HG03103 (cell line): ENCODE measurements around the gene PNKD.

Source experiments
- ATAC-seq: cut with Tn5 transposase; IDR thresholded peaks from one replicate; pipeline ENCODE4 v1.9.1; 2021; ENCODE audit warnings: low read depth; ENCODE audit not compliant: unreplicated experiment

Gene PNKD

DNA sequence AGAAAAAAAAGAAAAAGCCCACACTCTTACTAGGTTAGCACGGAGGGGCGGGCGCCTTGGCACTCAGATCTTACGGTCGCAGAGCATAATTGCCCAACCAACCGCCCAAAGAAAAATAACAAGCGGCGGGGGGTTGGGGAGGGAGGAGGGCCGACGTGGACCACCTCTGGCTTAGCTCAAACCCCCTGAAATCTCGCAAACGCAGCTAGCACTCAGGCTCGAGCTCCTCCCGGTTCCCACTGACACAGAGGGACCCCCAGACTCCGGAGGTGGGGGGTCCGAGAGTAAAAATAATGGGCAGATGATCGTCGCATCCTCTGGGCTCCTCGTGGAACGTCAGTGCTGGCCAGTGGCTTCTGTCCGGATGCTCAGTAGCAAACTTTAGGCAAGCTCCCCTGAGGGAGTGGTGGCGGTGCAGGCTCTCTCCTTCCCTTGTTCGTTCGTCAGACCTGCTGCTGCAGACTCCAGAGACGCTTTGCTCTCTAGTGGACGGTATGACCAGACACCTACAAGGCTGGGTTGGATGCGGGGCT lies 98.4 kb downstream of the PNKD start:
- ATAC-seq = no peak

DNA sequence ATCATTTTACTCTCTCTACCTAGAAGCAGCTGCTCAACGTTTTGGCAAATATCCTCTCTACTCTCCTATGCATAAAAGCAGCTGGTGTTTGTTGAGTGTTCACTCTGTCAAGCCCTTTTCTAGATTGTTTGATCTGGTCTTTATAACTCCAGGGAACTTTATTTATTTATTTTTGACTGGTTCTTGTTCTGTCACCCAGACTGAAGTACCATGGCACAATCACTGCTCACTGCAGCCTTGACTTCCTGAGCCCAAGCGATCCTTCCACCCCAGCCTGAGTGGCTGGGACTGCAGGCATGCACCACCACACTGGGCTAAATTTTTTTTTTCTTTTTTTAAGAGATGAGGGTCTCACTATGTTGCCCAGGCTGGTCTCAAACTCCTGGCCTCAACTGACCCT lies 99.0 kb downstream of the PNKD start:
- ATAC-seq = no peak

DNA sequence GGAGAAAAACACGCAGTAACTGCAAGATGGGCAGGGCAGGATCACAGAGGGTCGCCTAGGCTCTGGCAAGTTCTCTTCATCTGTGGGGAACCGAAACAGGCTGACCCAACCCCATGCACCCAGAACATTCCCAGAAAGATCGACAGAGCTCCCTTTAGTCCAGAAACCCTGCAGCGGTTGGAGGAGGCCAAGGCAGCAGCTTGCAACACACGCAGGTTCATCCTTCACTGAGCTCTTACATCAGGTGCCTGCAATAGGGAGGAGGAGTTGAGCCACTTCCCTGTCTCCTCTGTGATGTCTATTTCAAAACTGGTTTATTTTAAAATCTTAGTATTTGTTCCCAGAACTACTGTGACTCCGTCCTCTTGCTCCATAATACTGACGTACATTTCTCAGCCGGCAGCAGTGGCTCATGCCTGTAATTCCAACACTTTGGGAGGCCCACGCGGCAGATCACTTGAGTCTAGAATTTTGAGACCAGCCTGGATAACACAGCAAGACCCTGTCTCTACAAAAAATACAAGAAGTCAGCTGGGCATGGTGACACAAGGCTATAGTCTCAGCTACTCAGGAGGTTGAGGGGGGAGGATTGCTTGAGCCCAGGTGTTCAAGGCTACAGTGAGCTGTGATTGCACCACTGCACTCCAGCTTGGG lies 100.2 kb downstream of the PNKD start:
- ATAC-seq = no peak

DNA sequence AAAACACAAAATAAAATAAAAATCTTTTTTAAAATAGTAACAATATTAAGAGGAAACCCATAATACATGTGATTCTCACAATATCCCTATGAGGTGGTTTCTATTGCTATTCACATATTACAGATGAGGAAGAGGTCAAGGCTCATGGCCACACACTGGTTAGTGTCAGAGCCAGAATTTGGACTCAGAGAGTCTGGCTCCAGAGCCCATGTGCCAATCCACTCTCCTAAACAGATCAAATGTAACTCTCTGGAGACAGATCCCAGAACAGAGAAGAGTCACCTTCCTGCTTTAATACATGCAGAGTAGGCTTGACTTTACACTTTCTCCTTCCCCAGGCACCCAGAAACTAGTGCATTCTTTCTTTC lies 101.6 kb downstream of the PNKD start:
- ATAC-seq = no peak

DNA sequence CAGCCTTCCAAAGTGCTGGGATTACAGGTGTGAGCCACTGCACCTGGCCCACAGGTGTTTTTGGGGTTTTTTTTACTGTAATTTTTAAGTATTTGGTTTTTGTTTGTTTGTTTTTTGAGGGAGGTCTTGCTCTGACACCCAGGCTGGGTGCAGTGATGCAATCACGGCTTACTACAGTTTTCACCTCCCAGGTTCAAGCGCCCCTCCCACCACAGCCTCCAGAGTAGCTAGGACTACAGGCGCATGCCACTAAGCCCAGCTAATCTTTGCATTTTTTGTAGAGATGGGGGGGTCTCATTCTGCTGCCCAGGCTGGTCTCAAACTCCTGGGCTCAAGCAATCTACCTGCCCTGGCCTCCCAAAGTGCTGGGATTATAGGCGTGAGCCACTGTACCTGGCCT lies 104.5 kb downstream of the PNKD start:
- no peak for ATAC-seq

DNA sequence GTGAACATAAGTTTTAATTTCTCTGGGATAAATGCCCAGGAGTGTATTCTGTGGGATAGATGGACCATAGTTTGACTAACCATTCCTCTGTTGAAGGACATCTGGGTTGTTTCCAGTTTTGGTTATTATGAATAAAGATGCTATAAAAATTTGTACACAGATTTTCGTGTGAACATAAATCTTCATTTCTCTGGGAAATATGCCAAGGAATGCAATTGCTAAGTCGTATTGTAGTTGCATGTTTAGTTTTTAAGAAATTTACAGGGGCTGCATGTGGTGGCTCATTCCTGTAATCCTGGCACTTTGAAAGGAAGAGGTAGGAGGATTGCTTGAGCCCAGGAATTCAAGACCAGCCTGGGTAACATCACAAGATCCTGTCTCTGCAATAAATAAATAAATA lies 104.9 kb downstream of the PNKD start:
- no peak for ATAC-seq

DNA sequence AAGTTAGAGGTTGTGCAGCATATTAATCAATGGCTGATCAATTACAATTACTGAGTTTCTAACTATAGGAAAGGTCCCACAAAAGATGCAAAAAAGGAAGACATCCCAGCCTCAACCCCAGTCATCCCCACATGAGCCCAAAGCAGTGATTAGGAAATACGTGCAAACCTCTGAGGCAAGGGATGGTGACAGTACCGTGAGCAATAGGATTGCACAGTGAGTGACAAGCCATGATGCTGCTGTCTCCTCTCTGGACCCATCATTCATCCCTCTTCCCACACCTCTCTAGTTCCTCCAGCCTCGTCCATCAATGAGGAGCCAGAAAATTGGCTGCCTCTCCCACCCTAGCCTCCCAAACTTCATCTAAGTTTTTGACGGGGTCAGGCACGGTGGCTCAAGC lies 107.7 kb downstream of the PNKD start:
- no peak for ATAC-seq

DNA sequence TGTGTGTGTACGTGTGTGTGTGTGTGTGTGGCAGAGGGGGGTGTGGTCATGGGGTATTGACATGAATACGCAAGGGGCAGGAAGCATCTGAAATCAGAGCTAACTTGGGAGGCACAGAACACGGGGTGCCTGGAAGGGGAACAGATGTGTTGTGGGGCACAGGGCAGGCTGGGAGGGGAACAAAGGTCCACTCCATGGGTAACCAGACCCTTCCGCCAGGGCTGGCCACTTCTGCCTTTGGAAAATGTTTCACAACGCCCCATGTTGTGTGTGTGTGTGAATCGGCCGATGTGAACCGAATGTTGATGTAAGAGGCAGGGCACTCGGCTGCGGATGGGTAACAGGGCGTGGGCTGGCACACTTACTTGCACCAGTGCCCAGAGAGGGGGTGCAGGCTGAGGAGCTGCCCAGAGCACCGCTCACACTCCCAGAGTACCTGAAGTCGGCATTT lies 111.6 kb downstream of the PNKD start, which contains the start of gene SLC11A1:
Gene SLC11A1, plus strand, starts transcription at position 358 of the 451 bp plus-strand sequence. CDS start 96 bp downstream, outside the sequence.
- ATAC-seq = no peak

DNA sequence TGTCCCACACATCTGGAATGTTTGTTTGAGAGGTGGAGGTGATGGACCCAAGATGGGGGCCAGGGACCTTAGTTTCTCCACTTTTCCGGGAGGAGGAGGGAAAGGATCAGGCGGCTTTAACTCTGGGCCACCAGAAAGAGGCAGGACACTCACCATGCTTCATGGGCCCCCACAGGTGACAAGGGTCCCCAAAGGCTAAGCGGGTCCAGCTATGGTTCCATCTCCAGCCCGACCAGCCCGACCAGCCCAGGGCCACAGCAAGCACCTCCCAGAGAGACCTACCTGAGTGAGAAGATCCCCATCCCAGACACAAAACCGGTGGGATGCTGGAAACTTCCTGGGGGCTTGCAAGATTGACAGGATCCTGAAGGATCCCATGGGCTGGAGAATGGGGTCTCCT lies 112.5 kb downstream of the PNKD start:
- no peak for ATAC-seq

DNA sequence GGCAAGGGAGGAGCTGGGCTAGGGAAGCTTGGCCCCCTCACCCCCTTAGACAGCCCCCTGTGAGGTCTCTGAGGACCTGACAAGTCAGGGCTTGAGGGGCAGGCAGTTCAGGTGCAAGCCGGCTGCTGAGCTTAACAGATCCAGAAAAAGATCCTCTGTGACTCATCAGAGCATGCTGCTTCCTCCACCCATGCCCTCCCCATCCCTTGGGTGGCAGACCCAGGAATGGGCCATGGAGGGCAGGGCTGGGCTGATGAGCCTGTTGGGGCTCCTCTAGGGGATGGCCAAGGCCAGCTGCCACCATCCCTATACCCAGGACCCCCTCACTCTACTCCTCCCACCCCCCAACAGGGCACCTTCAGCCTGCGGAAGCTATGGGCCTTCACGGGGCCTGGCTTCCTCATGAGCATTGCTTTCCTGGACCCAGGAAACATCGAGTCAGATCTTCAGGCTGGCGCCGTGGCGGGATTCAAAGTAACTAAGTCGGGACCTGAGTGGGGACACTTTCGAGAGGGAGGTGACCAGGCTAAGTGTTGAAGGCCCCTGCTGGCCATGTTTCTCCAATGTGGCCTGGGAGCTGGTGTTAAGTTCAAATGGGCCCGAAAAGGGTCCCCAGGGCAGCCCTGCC lies 113.7 kb downstream of the PNKD start:
- ATAC-seq = no peak

DNA sequence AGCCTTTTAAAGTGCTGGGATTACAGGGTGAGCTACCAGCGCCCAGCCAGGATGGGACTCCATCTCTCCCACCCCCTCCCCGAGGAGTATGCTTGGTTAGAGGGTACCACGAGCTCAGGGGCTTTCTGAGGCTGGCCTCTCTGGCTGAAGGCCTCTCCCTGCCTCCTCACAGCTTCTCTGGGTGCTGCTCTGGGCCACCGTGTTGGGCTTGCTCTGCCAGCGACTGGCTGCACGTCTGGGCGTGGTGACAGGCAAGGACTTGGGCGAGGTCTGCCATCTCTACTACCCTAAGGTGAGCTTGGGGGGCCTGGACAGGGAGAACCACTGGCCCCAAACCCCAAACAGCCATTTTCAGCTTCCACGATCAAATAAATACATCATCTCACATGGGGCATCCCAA lies 114.7 kb downstream of the PNKD start:
- ATAC-seq = no peak

DNA sequence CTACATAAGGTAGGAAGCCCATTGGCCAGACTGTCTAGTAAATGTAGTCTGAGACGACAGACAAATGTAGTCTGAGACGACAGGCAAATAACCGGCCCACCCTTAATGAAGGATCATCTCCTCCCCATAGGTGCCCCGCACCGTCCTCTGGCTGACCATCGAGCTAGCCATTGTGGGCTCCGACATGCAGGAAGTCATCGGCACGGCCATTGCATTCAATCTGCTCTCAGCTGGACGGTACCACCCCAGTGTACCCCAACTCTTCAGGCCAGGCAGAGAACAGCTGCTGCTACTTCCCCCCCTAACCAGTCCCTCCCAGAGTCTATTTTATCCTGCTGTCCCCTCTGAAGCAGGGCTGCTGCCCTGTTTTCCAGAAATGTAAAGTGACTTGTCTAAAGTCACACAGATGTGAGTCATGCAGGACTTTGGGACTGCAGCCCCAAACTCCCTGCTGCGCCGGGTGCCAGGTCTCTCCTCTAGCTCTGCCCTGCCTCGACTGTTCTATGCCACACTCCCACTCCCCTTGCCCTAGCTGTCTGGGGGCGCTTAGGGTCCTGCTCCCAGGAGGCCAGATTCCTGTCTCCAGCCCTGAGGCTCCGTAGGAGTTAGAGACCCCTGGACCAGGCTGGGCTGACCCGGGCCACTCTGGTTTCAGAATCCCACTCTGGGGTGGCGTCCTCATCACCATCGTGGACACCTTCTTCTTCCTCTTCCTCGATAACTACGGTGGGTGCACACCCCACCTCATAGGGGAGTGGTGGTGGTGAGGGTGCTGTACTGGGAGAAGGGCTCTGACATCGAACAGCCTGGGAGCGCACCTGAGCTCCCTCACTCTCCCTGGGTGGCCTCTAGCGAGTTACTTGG lies 116.4 kb downstream of the PNKD start:
- no peak for ATAC-seq

DNA sequence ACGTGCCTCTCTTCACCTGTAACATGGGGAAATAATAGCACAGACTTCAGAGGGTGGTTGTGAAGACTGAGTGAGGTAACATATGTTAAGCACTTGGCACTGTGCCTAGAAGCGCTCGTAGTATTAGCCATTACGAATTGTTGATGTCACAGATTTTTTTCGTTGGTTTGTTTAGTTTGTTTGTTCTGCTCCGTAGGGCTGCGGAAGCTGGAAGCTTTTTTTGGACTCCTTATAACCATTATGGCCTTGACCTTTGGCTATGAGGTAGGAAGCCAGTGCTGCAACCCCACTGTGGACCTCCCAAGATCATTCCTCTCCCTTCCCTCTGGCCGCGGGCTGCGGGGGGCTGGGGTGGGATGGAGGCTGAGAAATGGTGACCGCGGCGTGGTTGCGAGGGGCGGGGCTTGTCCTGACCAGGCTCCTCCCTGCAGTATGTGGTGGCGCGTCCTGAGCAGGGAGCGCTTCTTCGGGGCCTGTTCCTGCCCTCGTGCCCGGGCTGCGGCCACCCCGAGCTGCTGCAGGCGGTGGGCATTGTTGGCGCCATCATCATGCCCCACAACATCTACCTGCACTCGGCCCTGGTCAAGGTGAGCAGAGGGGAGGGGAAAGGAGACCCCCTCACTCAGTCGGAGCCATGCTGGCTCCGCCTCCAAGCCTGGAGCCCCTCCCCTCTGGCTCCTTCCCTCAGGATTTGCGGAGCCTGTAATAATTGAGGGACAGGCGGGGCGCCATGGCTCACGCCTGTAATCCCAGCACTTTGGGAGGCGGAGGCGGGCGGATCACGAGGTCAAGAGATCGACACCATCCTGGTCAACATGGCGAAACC lies 117.3 kb downstream of the PNKD start:
- no peak for ATAC-seq

DNA sequence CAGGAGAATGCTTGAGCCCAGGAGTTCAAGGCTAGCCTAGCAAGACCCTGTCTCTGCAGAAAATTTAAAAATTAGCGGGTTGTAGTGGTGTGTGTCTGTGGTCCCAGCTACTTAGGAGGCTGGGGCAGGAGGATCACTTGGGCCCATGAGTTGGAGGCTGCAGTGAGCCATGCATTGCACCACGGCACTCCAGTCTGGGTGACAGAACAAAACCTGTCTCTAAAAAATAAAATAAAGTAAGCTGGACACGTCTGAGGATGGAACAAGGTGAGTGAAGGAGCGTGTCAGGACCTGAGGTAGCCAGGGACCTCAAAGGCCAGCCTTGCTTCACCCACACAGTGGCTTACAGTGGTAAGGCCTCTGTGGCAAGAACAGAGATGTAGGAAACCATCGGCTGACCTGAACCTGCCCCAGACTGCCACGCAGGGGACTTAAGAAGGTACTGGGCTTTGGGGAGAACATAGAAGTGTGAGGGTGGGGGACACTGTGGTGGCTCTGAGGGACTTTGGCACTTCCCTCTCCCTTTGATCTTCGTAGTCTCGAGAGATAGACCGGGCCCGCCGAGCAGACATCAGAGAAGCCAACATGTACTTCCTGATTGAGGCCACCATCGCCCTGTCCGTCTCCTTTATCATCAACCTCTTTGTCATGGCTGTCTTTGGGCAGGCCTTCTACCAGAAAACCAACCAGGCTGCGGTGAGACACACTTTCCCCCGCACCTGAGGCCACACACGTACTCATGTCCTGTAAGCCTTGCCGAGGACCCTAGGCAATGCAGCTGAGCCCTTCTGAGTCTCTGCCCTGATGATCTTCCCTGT lies 119.2 kb downstream of the PNKD start:
- no peak for ATAC-seq

DNA sequence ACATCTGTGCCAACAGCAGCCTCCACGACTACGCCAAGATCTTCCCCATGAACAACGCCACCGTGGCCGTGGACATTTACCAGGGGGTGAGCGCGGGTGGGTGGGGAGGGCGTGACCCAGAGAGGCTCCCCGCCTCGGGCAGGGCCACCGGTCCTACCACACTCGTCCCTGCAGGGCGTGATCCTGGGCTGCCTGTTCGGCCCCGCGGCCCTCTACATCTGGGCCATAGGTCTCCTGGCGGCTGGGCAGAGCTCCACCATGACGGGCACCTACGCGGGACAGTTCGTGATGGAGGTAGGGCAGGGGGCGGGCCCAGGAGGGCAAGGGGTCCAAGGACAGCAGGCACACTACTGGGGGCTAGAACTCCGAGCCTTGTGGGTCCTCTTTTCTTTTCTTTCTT lies 120.9 kb downstream of the PNKD start:
- no peak for ATAC-seq

DNA sequence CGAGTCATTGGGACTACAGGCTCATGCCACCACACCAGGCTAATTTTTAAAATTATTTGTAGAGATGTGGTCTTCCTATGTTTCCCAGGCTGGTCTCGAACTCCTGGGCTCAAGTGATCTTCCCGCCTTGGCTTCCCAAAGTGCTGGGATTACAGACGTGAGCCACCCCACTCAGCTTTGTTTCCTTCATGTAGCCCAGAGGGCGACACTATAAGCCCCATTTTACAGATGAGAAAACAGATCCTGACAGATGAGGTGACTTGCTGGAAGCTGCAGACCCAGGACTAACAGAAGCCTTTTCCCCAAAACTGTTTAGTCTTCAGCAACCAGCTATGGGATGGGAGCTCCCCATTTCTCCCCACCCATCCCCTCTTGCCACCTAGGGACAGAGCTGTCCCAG lies 122.1 kb downstream of the PNKD start:
- ATAC-seq = no peak

DNA sequence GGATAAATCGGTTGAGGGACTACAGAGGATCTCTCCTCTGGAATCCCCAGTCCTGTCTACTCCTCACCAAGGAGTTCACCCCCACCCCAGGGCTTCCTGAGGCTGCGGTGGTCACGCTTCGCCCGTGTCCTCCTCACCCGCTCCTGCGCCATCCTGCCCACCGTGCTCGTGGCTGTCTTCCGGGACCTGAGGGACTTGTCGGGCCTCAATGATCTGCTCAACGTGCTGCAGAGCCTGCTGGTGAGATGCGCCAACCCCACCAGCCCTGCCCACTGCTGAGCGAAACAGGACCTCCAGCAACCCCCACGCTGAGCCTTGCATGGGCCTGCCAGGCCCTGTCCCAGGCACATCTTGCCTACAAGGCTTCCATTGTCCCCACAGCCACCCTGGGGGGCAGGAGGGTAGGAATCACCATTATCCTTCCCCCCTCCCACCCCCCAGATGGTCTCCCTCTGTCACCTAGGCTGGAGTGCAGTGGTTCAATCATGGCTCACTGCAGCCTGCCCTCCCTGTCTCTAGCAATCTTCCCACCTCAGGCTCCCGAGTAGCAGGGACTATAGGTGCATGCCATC lies 122.7 kb downstream of the PNKD start:
- ATAC-seq = no peak

DNA sequence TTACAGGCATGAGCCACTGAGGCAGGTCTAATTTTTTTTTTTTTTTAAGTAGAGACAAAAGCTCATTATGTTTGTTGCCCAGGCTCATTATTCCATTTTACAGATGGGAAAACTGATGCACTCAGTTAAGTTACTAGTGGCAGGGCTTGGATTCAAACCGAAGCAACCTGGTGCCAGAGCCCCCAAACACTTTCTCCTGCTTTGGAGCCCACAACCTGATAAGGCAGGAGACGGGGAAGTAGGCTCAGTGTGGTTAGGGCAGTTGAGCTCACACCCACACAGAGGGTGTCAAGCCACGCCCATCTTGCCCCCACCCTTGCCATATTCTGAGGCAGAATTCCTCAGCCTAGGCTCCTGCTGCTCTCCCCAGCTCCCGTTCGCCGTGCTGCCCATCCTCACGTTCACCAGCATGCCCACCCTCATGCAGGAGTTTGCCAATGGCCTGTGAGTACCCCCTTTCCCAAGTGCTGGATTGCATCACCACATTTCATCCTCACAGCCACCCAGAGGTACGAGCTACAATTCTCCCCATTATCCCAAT lies 123.5 kb downstream of the PNKD start:
- no peak for ATAC-seq
